ENCODE results near the gene BRIP1. TPM values are rescaled to one million over a fixed set of nuclear protein-coding genes. Genes with fewer than 3 reads are reported as not detected.
"Not testable (repeated sequence)": the region's sequence is repeated elsewhere in the genome, so short reads cannot be mapped to it uniquely, and the experiment has no call there.

The BRIP1 gene
- total RNA-seq, 3 donors from 2014 or later, result 0.89 to 7.4 (median 3.2) TPM

GRCh38 chr17:61783556-61784304, 79.6 kb downstream of the BRIP1 start:
- no peak for DNase-seq
- no peaks in the 10 kb centered on the region for H3K9me3 ChIP-seq
- intact Hi-C loops (cut with DNase I, micrococcal nuclease), result no loop called here
- ATAC-seq, result no peak
- H3K4me1 ChIP-seq (ENCODE audit: low read depth), result no peaks in the 10 kb centered on the region
- TF ChIP-seq CTCF (IDR thresholded peaks at IDR 0.05), result no peak
- no peaks in the 10 kb centered on the region for H3K36me3 ChIP-seq (ENCODE audit: low read depth)
- no peak overlapping the region for H3K4me3 ChIP-seq

GRCh38 chr17:61783120-61783519, 80.2 kb downstream of the BRIP1 start:
- no peak for ATAC-seq
- H3K4me1 ChIP-seq (ENCODE audit: low read depth), result no peaks in the 10 kb centered on the region
- no peak overlapping the region for H3K4me3 ChIP-seq
- no peak for TF ChIP-seq CTCF (IDR thresholded peaks at IDR 0.05)
- intact Hi-C loops (cut with DNase I, micrococcal nuclease), result no loop called here
- H3K36me3 ChIP-seq (ENCODE audit: low read depth), result no peaks in the 10 kb centered on the region
- H3K9me3 ChIP-seq, result no peaks in the 10 kb centered on the region
- no peak for DNase-seq

- no peak for TF ChIP-seq CTCF (IDR thresholded peaks at IDR 0.05)
- no peaks in the 10 kb centered on the region for H3K9me3 ChIP-seq
Measured at GRCh38 chr17:61782683-61783082, 80.6 kb downstream of the BRIP1 start.

GRCh38 chr17:61775364-61775763, 88.0 kb downstream of the BRIP1 start:
- intact Hi-C loops (cut with DNase I, micrococcal nuclease), result no loop called here
- DNase-seq (no peak), ATAC-seq (no peak)

More at GRCh38 chr17:61782683-61783082, 80.6 kb downstream of the BRIP1 start:
- Histone ChIP-seq H3K36me3 (ENCODE audit: low read depth) (no peaks in the 10 kb centered on the region), H3K4me3 (no peak overlapping the region), H3K4me1 (ENCODE audit: low read depth) (no peaks in the 10 kb centered on the region)
- intact Hi-C loops (cut with DNase I, micrococcal nuclease), result no loop called here
- DNase-seq, result no peak
- no peak for ATAC-seq

GRCh38 chr17:61774724-61775123, 88.6 kb downstream of the BRIP1 start:
- Histone ChIP-seq H3K4me3 (no peak overlapping the region), H3K4me1 (ENCODE audit: low read depth) (no peaks in the 10 kb centered on the region), H3K9me3 (peaks cover 15% of the 10 kb centered on the region), H3K36me3 (ENCODE audit: low read depth) (no peaks in the 10 kb centered on the region)
- no peak for DNase-seq
- intact Hi-C loops (cut with DNase I, micrococcal nuclease), result no loop called here
- TF ChIP-seq CTCF (IDR thresholded peaks at IDR 0.05), result no peak
- ATAC-seq, result no peak

More at GRCh38 chr17:61775364-61775763, 88.0 kb downstream of the BRIP1 start:
- no peaks in the 10 kb centered on the region for H3K4me1 ChIP-seq (ENCODE audit: low read depth)
- TF ChIP-seq CTCF (IDR thresholded peaks at IDR 0.05), result no peak
- no peak overlapping the region for H3K4me3 ChIP-seq
- H3K36me3 ChIP-seq (ENCODE audit: low read depth), result no peaks in the 10 kb centered on the region
- H3K9me3 ChIP-seq, result peaks cover 11% of the 10 kb centered on the region

GRCh38 chr17:61774087-61774486, 89.2 kb downstream of the BRIP1 start:
- intact Hi-C loops (cut with DNase I, micrococcal nuclease); H3K36me3 ChIP-seq (ENCODE audit: low read depth); DNase-seq; H3K4me1 ChIP-seq (ENCODE audit: low read depth); ATAC-seq; H3K4me3 ChIP-seq: not testable (repeated sequence)
- H3K9me3 ChIP-seq, result peaks cover 15% of the 10 kb centered on the region

Measured in mucosa of descending colon (tissue), 3 donors.